Aorta (tissue), 5 donors: ENCODE measurements around the gene TBC1D16. TPM values are rescaled to one million over a fixed set of nuclear protein-coding genes. Genes with fewer than 3 reads are reported as not detected.

Experiments
- ATAC-seq: fragments of 200-7000 bp; cut with Tn5 transposase; one replicate; pipeline ENCODE4 v1.9.1; 2022; ENCODE audit warnings: moderate library complexity; ENCODE audit not compliant: low FRiP score
- DNase-seq, 2 donors: peaks; one replicate each; pipeline ENCODE4 v3.0.0-alpha.2; 2020
- H3K27ac ChIP-seq, 2 donors: one replicate each; pipeline ENCODE4 v1.5.1; 2013; ENCODE audit warnings: low read length in 2 of 2, mild to moderate bottlenecking in 2 of 2, moderate library complexity in 2 of 2, control low read depth in 1 of 2, inconsistent platforms in 1 of 2, low read depth in 1 of 2
- H3K27me3 ChIP-seq, 2 donors: one replicate each; pipeline ENCODE4 v1.6.1; 2013; ENCODE audit warnings: control low read depth in 1 of 2, low read length in 1 of 2, mild to moderate bottlenecking in 1 of 2, moderate library complexity in 1 of 2; ENCODE audit not compliant: insufficient read depth in 2 of 2, control insufficient read depth in 1 of 2
- H3K36me3 ChIP-seq, 2 donors: one replicate each; pipeline ENCODE4 v1.6.1; 2013; ENCODE audit warnings: control low read depth in 1 of 2, low read length in 1 of 2, mild to moderate bottlenecking in 1 of 2; ENCODE audit not compliant: insufficient read depth in 2 of 2, control insufficient read depth in 1 of 2
- H3K4me1 ChIP-seq, 2 donors: one replicate each; pipeline ENCODE4 v1.6.1; 2013; ENCODE audit warnings: low read length in 2 of 2, control low read depth in 1 of 2, mild to moderate bottlenecking in 1 of 2, moderate library complexity in 1 of 2; ENCODE audit not compliant: insufficient read depth in 2 of 2, control insufficient read depth in 1 of 2
- H3K4me3 ChIP-seq, 2 donors: one replicate each; pipeline ENCODE4 v1.5.1; 2013; ENCODE audit warnings: low read length in 2 of 2, control low read depth in 1 of 2, mild to moderate bottlenecking in 1 of 2
- H3K9me3 ChIP-seq: one replicate; pipeline ENCODE4 v1.6.1; 2013; ENCODE audit warnings: mild to moderate bottlenecking, low read length; ENCODE audit not compliant: control insufficient read depth
- WGBS, 2 donors: extraction: QIAGEN DNeasy Blood & Tissue Kit; methylation state at CpG; one replicate each; pipeline ENCODE4 v1.1.7; 2013; 5-methylcytosine and 5-hydroxymethylcytosine counted together
- intact Hi-C, 2 donors: fragments of 100-400 bp; cut with DNase I; formaldehyde crosslinking; loops; one replicate each; pipeline versions ENCODE4 v1.14.2 to v1.15.0; 2022
- polyA plus RNA-seq, 2 donors: library from polyadenylated mRNA; stranded (reverse); fragments of 200-250 nt; gene quantifications; one replicate each; pipeline ENCODE4 v1.2.3, GENCODE V29; 2013
- total RNA-seq, 2 donors: library from RNA; stranded (reverse); fragmentation: NEBNext Ultra II Directional; extraction: Animal tissue kit (Norgen Biotek cat#: 25700); gene quantifications; one replicate each; pipeline ENCODE4 v1.2.1, GENCODE V29; 2021
- donor health status: healthy with polysubstance abuse.
- donor health status: Bipolar disorder and iron deficiency.
- donor health status: DM: no; HTN: no; CAD: no.
- donor health status: DM: no; HTN: no; CAD: no.
- donor health status: DM: yes; HTN: yes; CAD: no.

The TBC1D16 gene
- total and polyA plus RNA-seq, 4 donors, result 6.4 to 43.6 (median 27.7) TPM

- H3K36me3 ChIP-seq, result no peaks in the 10 kb centered on the region
- H3K4me1 ChIP-seq, result no peaks in the 10 kb centered on the region
- no peak overlapping the region for H3K4me3 ChIP-seq
- H3K9me3 ChIP-seq, result no peaks in the 10 kb centered on the region
- H3K27me3 ChIP-seq, result no peaks in the 10 kb centered on the region
- H3K27ac ChIP-seq, result no peak overlapping the region
- intact Hi-C loops, result loop anchor here in 1 of 2 donors (5.0 kb wide), 1 partner anchor 82 kb away; the partner anchor contains the start of gene CBX4
- DNase-seq, result peak; percentile 92 to 95
- peak; percentile 88 for ATAC-seq
- WGBS, 2 donors, result 4 to 6% methylated on average over 13 to 17 of the region's 17 CpGs
These were observed 116.5 kb downstream of the TBC1D16 start for GRCh38 chr17:79919164-79919585.

GRCh38 chr17:79918581-79919163, 117.0 kb downstream of the TBC1D16 start:
- H3K27ac ChIP-seq, result no peak overlapping the region
- H3K27me3 ChIP-seq, result no peaks in the 10 kb centered on the region
- H3K4me1 ChIP-seq, result no peaks in the 10 kb centered on the region
- WGBS, 2 donors, result 20% methylated on average over 7 to 9 of the region's 9 CpGs
- H3K36me3 ChIP-seq, result no peaks in the 10 kb centered on the region
- ATAC-seq (no peak), DNase-seq (no peak)
- H3K9me3 ChIP-seq, result no peaks in the 10 kb centered on the region
- H3K4me3 ChIP-seq, result no peak overlapping the region
- intact Hi-C loops, result loop anchor here in 1 of 2 donors (5.0 kb wide), 1 partner anchor 81 kb away; the partner anchor contains the start of gene CBX4

DNA sequence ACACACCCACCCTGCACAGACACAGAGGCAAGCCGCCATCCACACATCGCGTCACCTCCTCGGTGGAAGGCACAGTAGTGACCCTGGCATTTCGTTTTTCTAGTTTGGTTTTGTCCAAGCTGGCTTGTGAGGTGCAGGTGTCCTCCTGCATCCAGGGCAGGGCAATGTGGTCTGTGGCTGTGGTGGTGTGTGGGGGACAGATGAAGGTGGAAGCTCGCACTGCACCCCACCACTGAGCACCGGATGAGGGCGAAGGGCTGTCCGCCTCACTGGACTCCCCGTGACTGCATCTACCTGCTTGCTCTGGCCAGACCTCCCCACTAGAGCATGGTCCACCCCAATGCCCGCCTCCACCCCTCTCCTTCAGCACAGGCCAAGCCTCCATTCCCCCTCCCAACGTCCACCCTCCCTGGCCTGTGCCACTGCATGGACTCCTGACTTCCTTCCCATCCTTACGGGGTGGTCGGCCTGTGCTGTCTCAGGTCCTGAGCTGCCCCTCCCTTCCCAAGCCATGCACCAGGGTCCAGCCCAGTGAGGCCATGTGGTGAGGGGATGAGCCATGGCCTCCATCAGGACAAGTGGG, 117.7 kb downstream of the TBC1D16 start:
- intact Hi-C loops, result loop anchor here in 1 of 2 donors (5.0 kb wide), 1 partner anchor 81 kb away; the partner anchor contains the start of gene CBX4
- Histone ChIP-seq H3K4me1 (no peaks in the 10 kb centered on the region), H3K27me3 (no peaks in the 10 kb centered on the region), H3K27ac (no peak overlapping the region), H3K36me3 (no peaks in the 10 kb centered on the region), H3K9me3 (no peaks in the 10 kb centered on the region), H3K4me3 (no peak overlapping the region)
- 93 to 94% methylated on average over 14 of the region's 14 CpGs for WGBS, 2 donors
- ATAC-seq (no peak), DNase-seq (peak in 1 of 2 donors; percentile 59)

DNA sequence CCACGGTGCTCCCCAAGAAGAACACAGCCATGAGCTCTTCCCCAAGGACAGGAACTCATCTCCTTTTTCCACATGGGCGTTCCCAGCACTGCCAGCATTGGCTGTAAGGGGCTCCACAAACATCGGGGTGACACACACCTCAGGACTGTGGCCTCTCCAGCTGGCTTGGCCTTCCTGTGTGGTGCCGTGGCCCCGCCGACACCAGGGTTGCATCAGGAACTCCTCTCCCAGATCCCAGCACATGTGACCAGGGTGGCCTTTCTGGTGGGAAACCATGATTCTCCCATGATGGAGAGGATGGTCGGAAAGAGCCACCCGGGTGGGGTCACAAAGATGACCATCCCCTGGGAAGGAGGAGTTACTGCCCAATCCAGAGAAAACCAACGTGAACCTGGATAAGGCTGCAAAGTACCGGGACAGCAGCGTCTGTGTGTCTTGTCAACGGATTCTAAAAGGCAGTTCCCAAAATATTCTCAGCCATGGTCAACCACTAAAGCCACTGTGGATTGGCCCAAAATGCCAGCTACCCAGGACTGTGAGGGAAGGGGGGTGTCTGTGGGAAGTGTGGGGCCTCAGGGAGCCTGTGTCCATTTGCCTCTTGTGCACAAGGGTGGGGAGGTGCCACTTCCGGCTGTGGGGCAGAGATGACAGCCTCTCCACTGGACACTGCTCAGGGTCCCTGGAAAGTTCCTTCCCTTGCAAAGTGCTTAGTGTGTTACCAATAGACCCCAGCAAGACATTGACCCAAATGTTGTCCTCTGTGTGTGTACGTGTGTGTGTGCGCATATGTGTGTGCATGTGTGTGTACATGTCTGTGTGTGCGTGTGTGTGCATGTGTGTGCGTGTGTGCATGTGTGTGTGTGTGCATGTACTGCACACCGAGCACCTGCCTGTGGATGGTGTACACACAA, 118.4 kb downstream of the TBC1D16 start:
- intact Hi-C loops, result loop anchor here in 1 of 2 donors (5.0 kb wide), 1 partner anchor 80 kb away; the partner anchor contains the start of gene CBX4
- no peaks in the 10 kb centered on the region for H3K27me3 ChIP-seq
- 90 to 92% methylated on average over 18 of the region's 18 CpGs for WGBS, 2 donors

DNA sequence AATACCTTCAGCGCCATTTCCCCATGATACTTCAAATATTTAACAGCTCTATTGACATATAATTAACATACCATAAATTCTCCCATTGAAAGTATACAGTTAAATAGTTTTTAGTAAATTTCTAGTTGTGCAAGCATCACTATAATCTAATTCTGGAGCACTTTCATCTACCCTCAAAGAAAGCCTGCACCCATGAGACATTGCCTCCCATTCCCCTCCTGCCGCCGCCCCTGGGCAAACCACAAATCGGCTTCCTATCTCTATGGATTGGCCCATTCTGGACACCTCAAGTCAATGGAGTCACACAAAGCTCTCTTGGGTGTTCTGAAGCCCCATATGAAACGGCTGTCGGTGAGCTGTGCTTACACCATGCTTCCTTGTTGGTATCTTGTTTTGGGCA, 119.2 kb downstream of the TBC1D16 start:
- Histone ChIP-seq H3K9me3 (no peaks in the 10 kb centered on the region), H3K4me1 (no peaks in the 10 kb centered on the region), H3K27ac (no peak overlapping the region), H3K27me3 (no peaks in the 10 kb centered on the region), H3K36me3 (no peaks in the 10 kb centered on the region), H3K4me3 (no peak overlapping the region)
- intact Hi-C loops, result loop anchor here in 1 of 2 donors (5.0 kb wide), 1 partner anchor 79 kb away; the partner anchor contains the start of gene CBX4
- DNase-seq (no peak), ATAC-seq (no peak)
- WGBS, 2 donors, result 91 to 95% methylated on average over 6 of the region's 6 CpGs

More for the DNA sequence above, 118.4 kb downstream of the TBC1D16 start:
- H3K27ac ChIP-seq, result no peak overlapping the region
- no peaks in the 10 kb centered on the region for H3K9me3 ChIP-seq
- no peak for ATAC-seq
- H3K36me3 ChIP-seq, result no peaks in the 10 kb centered on the region
- peak in 1 of 2 donors; percentile 61 for DNase-seq
- no peak overlapping the region for H3K4me3 ChIP-seq
- H3K4me1 ChIP-seq, result no peaks in the 10 kb centered on the region

DNA sequence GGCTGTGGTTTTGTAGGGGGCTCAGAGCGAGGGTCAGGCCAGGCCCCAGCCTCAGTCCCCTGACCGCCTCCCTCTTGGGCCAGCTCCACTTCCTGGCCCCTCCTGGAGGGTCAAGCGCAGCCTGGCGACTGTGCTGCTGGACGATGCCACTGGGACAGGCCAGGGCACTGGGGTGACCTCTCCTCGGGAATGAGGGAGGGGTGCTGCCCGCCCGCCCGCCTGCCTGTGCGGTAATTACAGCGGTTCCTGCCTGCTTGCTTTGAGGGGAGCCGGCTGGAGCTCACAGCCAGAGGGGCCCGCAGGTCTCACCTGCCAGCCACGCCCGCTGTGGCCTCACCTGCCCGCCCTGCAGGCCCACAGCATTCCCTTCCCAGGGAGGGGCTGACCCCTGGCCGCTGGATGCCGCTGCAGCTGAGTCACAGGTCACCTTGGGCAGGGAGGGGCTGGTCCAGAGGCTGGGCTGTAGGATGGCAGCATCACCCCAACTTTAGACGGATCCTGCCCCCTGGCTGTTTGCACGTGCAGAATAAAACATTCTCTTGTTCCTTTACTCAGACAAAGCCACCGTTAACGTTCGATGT, 119.7 kb downstream of the TBC1D16 start:
- DNase-seq, result peak in 1 of 2 donors; percentile 76
- no peaks in the 10 kb centered on the region for H3K36me3 ChIP-seq
- H3K4me1 ChIP-seq, result no peaks in the 10 kb centered on the region
- H3K27me3 ChIP-seq, result no peaks in the 10 kb centered on the region
- H3K27ac ChIP-seq, result no peak overlapping the region
- no peak for ATAC-seq
- WGBS, 2 donors, result 64 to 72% methylated on average over 22 to 23 of the region's 23 CpGs
- intact Hi-C loops, result loop anchor here in 1 of 2 donors (5.0 kb wide), 1 partner anchor 79 kb away; the partner anchor contains the start of gene CBX4
- no peaks in the 10 kb centered on the region for H3K9me3 ChIP-seq
- H3K4me3 ChIP-seq, result no peak overlapping the region

- intact Hi-C loops, result loop anchor here in 1 of 2 donors (5.0 kb wide), 1 partner anchor 78 kb away; the partner anchor contains the start of gene CBX4
- no peak overlapping the region for H3K27ac ChIP-seq
- peak in 1 of 2 donors; percentile 64 for DNase-seq
- no peaks in the 10 kb centered on the region for H3K9me3 ChIP-seq
- WGBS, 2 donors, result 54 to 68% methylated on average over 19 of the region's 19 CpGs
- H3K27me3 ChIP-seq, result no peaks in the 10 kb centered on the region
- no peak for ATAC-seq
- H3K4me3 ChIP-seq, result no peak overlapping the region
- H3K36me3 ChIP-seq, result no peaks in the 10 kb centered on the region
- H3K4me1 ChIP-seq, result no peaks in the 10 kb centered on the region
These were observed 120.6 kb downstream of the TBC1D16 start for GRCh38 chr17:79914813-79915740.
